HepG2 (cell line): Measurements from ENCODE around the gene KDM2B. TPM values are rescaled to one million over a fixed set of nuclear protein-coding genes. Genes with fewer than 3 reads are reported as not detected.

Experiments used
- AKAP8 ChIP-seq: sonication (generic); formaldehyde crosslinking; IDR thresholded peaks from 2 replicates; pipeline ENCODE4 v1.5.1; 2020; ENCODE audit warnings: mild to moderate bottlenecking, missing genetic modification reagents
- ARNTL ChIP-seq: sonication (generic); formaldehyde crosslinking; IDR thresholded peaks from 2 replicates; pipeline ENCODE4 v1.4.0; 2020; ENCODE audit warnings: mild to moderate bottlenecking, missing genetic modification reagents
- ELF3 ChIP-seq: IDR thresholded peaks from 2 replicates; pipeline ENCODE4 v1.6.1; 2016; ENCODE audit warnings: missing genetic modification reagents, missing compliant biosample characterization
- ELF4 ChIP-seq: sonication (generic); formaldehyde crosslinking; IDR thresholded peaks from 2 replicates; pipeline ENCODE4 v1.5.0; 2020; ENCODE audit warnings: missing genetic modification reagents, mild to moderate bottlenecking, moderate library complexity, borderline replicate concordance
- EP300 ChIP-seq, 3 experiments: sonication (generic) in 1 of 3; formaldehyde crosslinking in 1 of 3; IDR thresholded peaks; 2 replicates each; pipeline versions ENCODE4 v1.5.1 to v1.6.1; 2011 to 2020; ENCODE audit warnings: low read depth in 2 of 3, low read length in 2 of 3, borderline replicate concordance in 1 of 3, improper control_type of control experiment in 1 of 3, mild to moderate bottlenecking in 1 of 3, missing genetic modification reagents in 1 of 3, moderate library complexity in 1 of 3
- ETV6 ChIP-seq: sonication (generic); formaldehyde crosslinking; conservative IDR thresholded peaks from 2 replicates; pipeline ENCODE4 v1.4.0; 2020; ENCODE audit warnings: missing genetic modification reagents
- FOXO1 ChIP-seq: sonication (generic); formaldehyde crosslinking; IDR thresholded peaks from 2 replicates; pipeline ENCODE4 v1.4.0; 2020; ENCODE audit warnings: missing genetic modification reagents
- GABPA ChIP-seq, 2 experiments: IDR thresholded peaks; 2 replicates each; pipeline ENCODE4 v1.6.1; 2011 to 2016; ENCODE audit warnings: low read depth in 2 of 2, low read length in 1 of 2, missing biosample characterization in 1 of 2, missing genetic modification characterization in 1 of 2
- HHEX ChIP-seq: IDR thresholded peaks from 2 replicates; pipeline ENCODE4 v1.6.1; 2016; ENCODE audit warnings: control low read depth
- HNF4G ChIP-seq, 2 experiments: sonication (generic) in 1 of 2; formaldehyde crosslinking in 1 of 2; IDR thresholded peaks; 2 replicates each; pipeline versions ENCODE4 v1.4.0 to v1.6.1; 2011 to 2020; ENCODE audit warnings: borderline replicate concordance in 2 of 2, low read depth in 2 of 2, mild to moderate bottlenecking in 2 of 2, low read length in 1 of 2, missing genetic modification reagents in 1 of 2, moderate library complexity in 1 of 2
- MIER2 ChIP-seq: IDR thresholded peaks from 2 replicates; pipeline ENCODE4 v1.6.1; 2016; ENCODE audit warnings: missing biosample characterization, missing genetic modification reagents
- MLXIP ChIP-seq: sonication (generic); formaldehyde crosslinking; IDR thresholded peaks from 2 replicates; pipeline ENCODE4 v1.9.0; 2021; ENCODE audit warnings: missing genetic modification reagents, borderline replicate concordance
- NR3C1 ChIP-seq: sonication (generic); formaldehyde crosslinking; IDR thresholded peaks from 2 replicates; pipeline ENCODE4 v1.4.0; 2020; ENCODE audit warnings: missing genetic modification reagents
- RXRB ChIP-seq: IDR thresholded peaks from 2 replicates; pipeline ENCODE4 v1.6.1; 2016; ENCODE audit warnings: borderline replicate concordance, missing genetic modification reagents, missing compliant biosample characterization
- SETDB1 ChIP-seq: sonication (generic); formaldehyde crosslinking; IDR thresholded peaks from 2 replicates; pipeline ENCODE4 v1.5.1; 2020; ENCODE audit warnings: missing genetic modification reagents, mild to moderate bottlenecking, borderline replicate concordance
- UBTF ChIP-seq: sonication (generic); formaldehyde crosslinking; IDR thresholded peaks from 2 replicates; pipeline ENCODE4 v1.4.0; 2020; ENCODE audit warnings: mild to moderate bottlenecking, missing genetic modification reagents
- ZNF225 ChIP-seq: sonication (generic); formaldehyde crosslinking; IDR thresholded peaks from 2 replicates; pipeline ENCODE4 v1.4.0; 2020; ENCODE audit warnings: mild to moderate bottlenecking, missing genetic modification reagents
- ZNF513 ChIP-seq: sonication (generic); formaldehyde crosslinking; conservative IDR thresholded peaks from 2 replicates; pipeline ENCODE4 v1.5.0; 2020; ENCODE audit warnings: missing genetic modification reagents
- ZSCAN5A ChIP-seq: sonication (generic); formaldehyde crosslinking; IDR thresholded peaks from 2 replicates; pipeline ENCODE4 v1.8.0; 2022; ENCODE audit warnings: mild to moderate bottlenecking, missing genetic modification reagents, borderline replicate concordance
- polyA plus RNA-seq, 8 experiments: library from polyadenylated mRNA; depleted of rRNA in 3 of 8; stranded (reverse) in 7 of 8; unstranded in 1 of 8; fragments of >200 nt; fragmentation: Illumina TruSeq in 4 of 8; extraction: Trizol in 4 of 8; gene quantifications; 2 replicates each; pipeline versions ENCODE4 v1.2.1 to v1.2.3, GENCODE V29; 2011 to 2016; ENCODE audit warnings: low read depth in 4 of 8, missing spikeins in 1 of 8, mixed read lengths in 1 of 8; ENCODE audit not compliant: insufficient read depth in 1 of 8
- total RNA-seq, 5 experiments: library from RNA; depleted of rRNA; stranded (reverse); fragments of >200 nt; fragmentation: Illumina TruSeq; extraction: Trizol; gene quantifications; 2 replicates each; pipeline ENCODE4 v1.2.3, GENCODE V29; 2016; ENCODE audit warnings: low read depth in 1 of 5

KDM2B gene
- total and polyA plus RNA-seq, 2 of the 13 experiments (the other 11 are each of a cell fraction or from before 2014, with no cell fraction given), result 17.5 to 26.1 TPM

DNA sequence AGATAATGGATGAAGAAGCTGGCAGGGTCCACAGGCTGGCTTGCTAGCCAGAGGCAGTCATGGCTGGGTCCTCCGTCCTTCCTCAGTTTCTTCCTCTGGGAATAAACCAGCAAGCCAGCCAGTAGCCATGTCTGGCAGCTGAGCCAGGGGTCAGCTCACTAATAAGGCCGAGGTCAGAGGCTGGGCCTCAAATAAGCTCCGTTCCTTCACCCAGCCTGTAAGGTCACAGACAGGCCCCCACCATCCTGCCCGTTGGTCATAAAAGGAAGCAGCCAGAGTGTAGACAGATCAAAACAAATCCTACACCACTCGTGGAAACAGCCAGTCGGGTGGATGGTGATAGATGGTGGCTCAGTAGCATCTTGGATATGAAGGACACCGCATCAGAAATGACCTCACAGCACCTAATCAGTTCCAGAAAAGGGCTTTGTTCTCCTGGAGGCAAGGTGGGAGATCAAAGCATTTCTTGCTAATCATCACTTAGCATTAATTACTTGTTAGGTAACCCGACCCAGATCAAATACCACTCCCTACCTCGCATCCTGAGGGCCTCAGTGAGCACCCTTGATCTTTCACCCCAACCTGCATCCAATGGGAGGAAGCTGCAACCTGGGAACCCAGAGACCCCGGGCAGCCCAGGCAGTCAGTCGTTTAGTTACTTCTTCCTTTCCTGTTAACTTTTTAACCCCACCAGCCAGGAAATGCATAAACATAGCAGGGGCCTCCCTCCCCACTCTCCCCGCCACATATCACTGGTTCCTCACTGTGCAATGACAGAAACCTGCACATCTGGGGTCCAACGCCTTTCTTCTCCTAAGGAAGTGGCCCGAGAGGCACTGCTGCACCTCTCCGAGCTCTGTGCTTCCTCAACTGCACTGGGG, 90.2 kb downstream of the KDM2B start (continued):
- TF ChIP-seq MLXIP (CRISPR knock-in tag) (no peak), HHEX (peak; percentile 34), NR3C1 (CRISPR knock-in tag) (no peak), SETDB1 (no peak), AKAP8 (no peak), ARNTL (CRISPR knock-in tag) (peak; percentile 52), GABPA (IDR thresholded peaks at IDR 0.05; ENCODE audit: low read depth, low read length) (no peak), GABPA (CRISPR knock-in tag; IDR thresholded peaks at IDR 0.05; ENCODE audit: low read depth) (peak; percentile 34; the same call in 1 of the 2 replicates), ZNF225 (CRISPR knock-in tag) (no peak), ZNF513 (no peak), FOXO1 (CRISPR knock-in tag) (peak; percentile 53; the same call in 1 of the 2 replicates), HNF4G (IDR thresholded peaks at IDR 0.05; ENCODE audit: borderline replicate concordance, low read depth, low read length) (peak; percentile 75), HNF4G (CRISPR knock-in tag; IDR thresholded peaks at IDR 0.05; ENCODE audit: borderline replicate concordance, low read depth) (peak; percentile 82; the same call in 1 of the 2 replicates), UBTF (CRISPR knock-in tag) (peak; percentile 26; the same call in 1 of the 2 replicates), ETV6 (CRISPR knock-in tag) (no peak), MIER2 (CRISPR knock-in tag) (peak; percentile 54; the same call in 1 of the 2 replicates), ELF4 (CRISPR knock-in tag) (no peak), EP300 (IDR thresholded peaks at IDR 0.05; ENCODE audit: low read depth in 2 of 2, low read length in 2 of 2) (peak in 1 of 2 experiments; percentile 94; a peak in 3 of 4 replicates), EP300 (CRISPR knock-in tag; IDR thresholded peaks at IDR 0.05; ENCODE audit: borderline replicate concordance) (peak; percentile 87; the same call in 1 of the 2 replicates), ELF3 (CRISPR knock-in tag) (peak; percentile 60), ZSCAN5A (CRISPR knock-in tag) (0 out of 2 replicates have a peak, but pooled peaks have one; percentile 51), RXRB (CRISPR knock-in tag) (peak; percentile 96)
